GM21367 (cell line): ENCODE results near the gene RPP38.

Experiments used
- ATAC-seq: cut with Tn5 transposase; IDR thresholded peaks from one replicate; pipeline ENCODE4 v1.9.1; 2021; ENCODE audit not compliant: unreplicated experiment

RPP38 gene

DNA sequence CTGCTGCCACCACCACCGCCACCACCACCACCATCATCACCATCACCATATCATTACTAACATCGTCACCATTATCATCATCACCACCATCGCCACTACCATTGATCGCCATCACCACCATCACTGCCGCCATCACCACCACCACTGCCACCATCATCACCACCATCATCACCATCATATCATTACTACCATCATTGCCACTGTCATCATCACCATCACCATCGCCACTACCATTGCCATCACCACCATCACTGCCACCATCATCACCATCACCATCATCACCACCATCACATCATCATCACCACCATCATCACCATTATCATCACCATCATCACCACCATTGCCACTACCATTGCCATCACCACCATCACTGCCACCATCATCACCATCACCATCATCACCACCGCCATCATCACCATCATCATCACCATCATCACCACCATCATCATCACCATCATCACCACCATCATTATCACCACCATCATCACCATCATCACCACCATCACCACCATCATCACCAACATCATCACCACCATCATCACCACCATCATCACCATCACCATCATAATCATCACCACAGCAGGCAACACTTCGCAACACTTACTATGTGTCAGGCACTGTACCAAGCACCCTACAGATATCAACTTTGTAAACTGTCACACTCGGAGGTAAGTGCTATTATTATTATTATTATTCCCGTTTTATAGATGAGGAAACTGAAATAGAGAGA is 52.1 kb downstream of the RPP38 start:
- no peak for ATAC-seq

DNA sequence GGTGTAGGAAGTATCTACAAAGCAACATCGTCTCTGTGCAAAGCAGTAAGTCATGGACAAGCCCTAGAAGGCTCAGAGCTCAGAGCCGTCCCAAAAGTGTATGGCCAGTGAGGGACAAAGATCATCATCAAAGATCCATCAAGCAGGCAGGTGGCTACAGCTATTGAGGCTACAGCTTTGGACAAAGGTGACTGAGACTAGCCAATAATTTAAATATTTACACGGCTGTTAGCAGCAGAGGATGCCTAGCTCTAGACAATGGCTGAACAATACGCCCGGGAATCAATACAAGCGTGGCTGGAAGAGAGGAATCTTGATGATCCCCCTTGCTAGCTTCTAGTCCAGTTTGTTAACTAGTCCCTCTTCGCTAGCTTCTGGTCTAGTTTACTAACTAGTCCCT is 53.4 kb downstream of the RPP38 start:
- ATAC-seq: no peak

DNA sequence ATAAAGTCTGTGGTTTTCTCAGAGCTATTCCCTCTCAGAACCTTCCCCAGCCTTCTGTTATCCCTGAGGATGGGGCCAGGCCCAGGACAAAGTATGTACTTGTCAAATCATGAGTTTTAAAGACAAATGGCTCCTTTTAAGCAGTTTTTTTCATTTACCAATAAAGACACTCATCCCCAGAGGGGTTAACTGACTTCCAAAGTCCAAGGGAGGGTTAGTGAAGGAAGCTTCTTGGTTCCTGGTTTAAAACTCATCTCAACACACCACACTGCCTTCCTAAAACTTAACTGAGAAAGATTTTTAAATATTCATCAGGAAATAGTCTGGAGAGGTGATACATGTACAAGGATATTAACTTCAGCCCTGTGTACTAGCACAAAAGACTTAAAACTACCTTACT is 55.4 kb downstream of the RPP38 start:
- ATAC-seq: no peak
